SH-SY5Y (cell line): Measurements from ENCODE around the gene LRRK1.

Experiments used
- GATA2 ChIP-seq: IDR thresholded peaks from 2 replicates; pipeline ENCODE4 v1.6.1; 2011; ENCODE audit warnings: mild to moderate bottlenecking, low read depth, low read length
- GATA3 ChIP-seq: IDR thresholded peaks from 2 replicates; pipeline ENCODE4 v1.6.1; 2011; ENCODE audit warnings: low read depth, mild to moderate bottlenecking, low read length, moderate library complexity

GRCh38 chr15:100908466-100908865 is 10.7 kb upstream of the LRRK1 start:
- no peak for TF ChIP-seq GATA3
- TF ChIP-seq GATA2, result no peak
